ENCODE data around the gene RPL7A.

- TF ChIP-seq CTCF (conservative IDR thresholded peaks at IDR 0.05), result no peak
- no peak for TF ChIP-seq ZFX (IDR thresholded peaks at IDR 0.05)
These were observed 5.5 kb downstream of the RPL7A start for GRCh38 chr9:133353548-133353947.

Measured in C4-2B (cell line).